Breast epithelium (tissue), 3 donors: ENCODE results near the gene LRRC75B.
"Not testable (repeated sequence)": the region's sequence is repeated elsewhere in the genome, so short reads cannot be mapped to it uniquely, and the experiment has no call there.

Experiments
- CTCF ChIP-seq, 3 donors: fragments of 450-650 bp; IDR thresholded peaks; one replicate each; pipeline ENCODE4 v1.5.1; 2016 to 2017; ENCODE audit warnings: antibody characterized with exemption in 3 of 3, mild to moderate bottlenecking in 3 of 3, moderate library complexity in 3 of 3
- POLR2A ChIP-seq: fragments of 450-650 bp; IDR thresholded peaks from one replicate; pipeline ENCODE4 v1.6.1; 2016; ENCODE audit warnings: antibody characterized with exemption, mild to moderate bottlenecking, moderate library complexity
- POLR2AphosphoS5 ChIP-seq, 3 donors: sonication (generic); formaldehyde crosslinking; IDR thresholded peaks; one replicate each; pipeline ENCODE4 v1.6.1; 2017; ENCODE audit warnings: antibody characterized with exemption in 3 of 3

GRCh38 chr22:24642307-24642706 is 49.4 kb upstream of the LRRC75B start:
- TF ChIP-seq POLR2AphosphoS5 (IDR thresholded peaks at IDR 0.05); CTCF (IDR thresholded peaks at IDR 0.05); POLR2A: not testable (repeated sequence)
